ENCODE measurements around the gene HNRNPLL. TPM values are rescaled to one million over a fixed set of nuclear protein-coding genes. Genes with fewer than 3 reads are reported as not detected.

Gene HNRNPLL
- total RNA-seq, 1 donor from 2014 or later, result 48.0 TPM

DNA sequence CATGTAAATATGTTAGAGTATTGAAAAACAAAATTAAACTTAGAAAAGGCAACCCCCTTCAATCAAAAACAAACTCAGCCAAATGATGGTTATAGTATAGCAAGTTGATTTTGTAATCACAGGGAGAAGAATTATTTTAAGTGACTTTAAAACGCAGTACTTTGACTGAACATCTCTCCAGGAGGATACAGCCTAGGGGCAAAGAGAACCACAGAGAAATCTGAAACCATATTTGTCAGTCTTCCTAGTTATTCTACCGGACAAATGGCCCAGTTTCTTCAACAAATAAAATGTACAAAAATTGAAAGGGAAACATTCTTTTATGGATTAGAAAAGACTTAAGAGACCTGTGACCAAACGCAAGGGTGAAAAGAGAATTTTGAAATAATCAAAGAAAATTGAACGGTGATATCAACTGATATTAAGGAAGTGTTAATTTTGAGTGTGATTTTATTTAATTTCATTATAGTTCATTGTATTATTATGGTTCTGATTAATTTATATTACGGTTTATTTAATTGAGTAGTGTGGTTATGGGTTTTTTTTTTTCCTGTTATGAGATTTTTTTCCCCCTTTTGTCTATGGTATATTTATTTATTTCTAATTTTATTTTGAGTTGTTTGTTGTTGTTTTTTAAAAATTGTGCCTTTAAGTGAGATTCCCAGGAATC, 75.3 kb downstream of the HNRNPLL start:
- Histone ChIP-seq H3K4me1 (ENCODE audit: control insufficient read depth in 3 of 3, insufficient read depth in 3 of 3, low read length in 3 of 3) (peaks cover 19 to 24% (median 21%) of the 10 kb centered on the region in 3 donors), H3K27me3 (ENCODE audit: control insufficient read depth in 3 of 3, insufficient read depth in 3 of 3, low read length in 3 of 3) (no peaks in the 10 kb centered on the region), H3K9me3 (ENCODE audit: control insufficient read depth in 3 of 3, low read length in 3 of 3) (no peaks in the 10 kb centered on the region), H3K4me3 (ENCODE audit: low read length in 3 of 3) (peak overlapping the region; percentile 62 to 75 (median 75)), H3K9ac (ENCODE audit: low read depth in 1 of 3, low read length in 3 of 3) (peak overlapping the region; percentile 70 to 80 (median 78)), H3K36me3 (ENCODE audit: control insufficient read depth in 3 of 3, insufficient read depth in 3 of 3, low read length in 3 of 3) (no peaks in the 10 kb centered on the region), H3K27ac (ENCODE audit: low read depth, low read length) (peak overlapping the region; percentile 62)

DNA sequence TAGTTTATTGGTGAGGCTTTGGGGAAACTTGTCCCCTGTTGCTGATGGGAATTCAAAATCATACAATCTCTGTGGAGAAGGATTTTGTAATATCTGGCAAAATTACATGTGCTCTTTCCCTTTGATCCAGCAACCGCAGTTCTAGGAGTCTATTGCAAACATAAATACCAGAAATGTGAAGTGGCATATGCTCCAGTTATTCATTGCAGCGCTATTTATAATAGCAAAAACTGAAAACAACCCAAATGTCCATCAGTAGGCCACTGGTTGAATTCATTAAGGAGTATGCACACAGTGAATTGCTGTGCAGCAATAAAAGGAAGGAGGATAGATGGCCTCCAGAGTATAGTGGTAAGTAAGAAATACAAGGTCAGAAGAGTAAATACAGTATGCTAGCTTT, 76.5 kb downstream of the HNRNPLL start:
- Histone ChIP-seq H3K9me3 (ENCODE audit: control insufficient read depth in 3 of 3, low read length in 3 of 3) (no peaks in the 10 kb centered on the region), H3K36me3 (ENCODE audit: control insufficient read depth in 3 of 3, insufficient read depth in 3 of 3, low read length in 3 of 3) (no peaks in the 10 kb centered on the region), H3K27ac (ENCODE audit: low read depth, low read length) (no peak overlapping the region), H3K9ac (ENCODE audit: low read depth in 1 of 3, low read length in 3 of 3) (peak overlapping the region in 1 of 3 donors; percentile 51), H3K4me3 (ENCODE audit: low read length in 3 of 3) (no peak overlapping the region), H3K27me3 (ENCODE audit: control insufficient read depth in 3 of 3, insufficient read depth in 3 of 3, low read length in 3 of 3) (no peaks in the 10 kb centered on the region), H3K4me1 (ENCODE audit: control insufficient read depth in 3 of 3, insufficient read depth in 3 of 3, low read length in 3 of 3) (peaks cover 19 to 29% (median 23%) of the 10 kb centered on the region in 3 donors)

DNA sequence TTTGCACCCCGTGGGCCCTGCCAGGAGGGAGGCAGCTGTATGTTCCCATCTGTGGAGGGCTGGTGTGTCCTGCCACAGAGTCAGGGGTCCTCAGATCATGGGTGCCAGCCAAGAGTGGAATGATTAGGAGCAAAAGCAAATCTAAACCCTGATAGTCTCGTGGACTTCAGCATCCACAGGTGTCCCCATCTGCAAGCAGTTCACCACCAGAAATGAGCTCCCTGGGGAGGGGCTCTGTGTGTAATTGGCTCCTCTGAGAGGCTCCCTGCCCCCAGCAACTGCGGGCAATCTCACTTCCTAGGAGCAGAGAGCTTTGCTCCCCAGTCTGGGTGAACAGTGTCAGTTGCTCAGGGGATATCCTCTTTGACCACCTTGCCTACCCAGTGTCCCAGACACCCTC, 78.1 kb downstream of the HNRNPLL start:
- H3K9ac ChIP-seq (ENCODE audit: low read depth in 1 of 3, low read length in 3 of 3), result peak overlapping the region in 1 of 3 donors; percentile 40
- H3K27me3 ChIP-seq (ENCODE audit: control insufficient read depth in 3 of 3, insufficient read depth in 3 of 3, low read length in 3 of 3), result no peaks in the 10 kb centered on the region
- peaks cover 19 to 29% (median 23%) of the 10 kb centered on the region in 3 donors for H3K4me1 ChIP-seq (ENCODE audit: control insufficient read depth in 3 of 3, insufficient read depth in 3 of 3, low read length in 3 of 3)
- H3K9me3 ChIP-seq (ENCODE audit: control insufficient read depth in 3 of 3, low read length in 3 of 3), result no peaks in the 10 kb centered on the region
- no peak overlapping the region for H3K4me3 ChIP-seq (ENCODE audit: low read length in 3 of 3)
- no peaks in the 10 kb centered on the region for H3K36me3 ChIP-seq (ENCODE audit: control insufficient read depth in 3 of 3, insufficient read depth in 3 of 3, low read length in 3 of 3)
- peak overlapping the region; percentile 40 for H3K27ac ChIP-seq (ENCODE audit: low read depth, low read length)

DNA sequence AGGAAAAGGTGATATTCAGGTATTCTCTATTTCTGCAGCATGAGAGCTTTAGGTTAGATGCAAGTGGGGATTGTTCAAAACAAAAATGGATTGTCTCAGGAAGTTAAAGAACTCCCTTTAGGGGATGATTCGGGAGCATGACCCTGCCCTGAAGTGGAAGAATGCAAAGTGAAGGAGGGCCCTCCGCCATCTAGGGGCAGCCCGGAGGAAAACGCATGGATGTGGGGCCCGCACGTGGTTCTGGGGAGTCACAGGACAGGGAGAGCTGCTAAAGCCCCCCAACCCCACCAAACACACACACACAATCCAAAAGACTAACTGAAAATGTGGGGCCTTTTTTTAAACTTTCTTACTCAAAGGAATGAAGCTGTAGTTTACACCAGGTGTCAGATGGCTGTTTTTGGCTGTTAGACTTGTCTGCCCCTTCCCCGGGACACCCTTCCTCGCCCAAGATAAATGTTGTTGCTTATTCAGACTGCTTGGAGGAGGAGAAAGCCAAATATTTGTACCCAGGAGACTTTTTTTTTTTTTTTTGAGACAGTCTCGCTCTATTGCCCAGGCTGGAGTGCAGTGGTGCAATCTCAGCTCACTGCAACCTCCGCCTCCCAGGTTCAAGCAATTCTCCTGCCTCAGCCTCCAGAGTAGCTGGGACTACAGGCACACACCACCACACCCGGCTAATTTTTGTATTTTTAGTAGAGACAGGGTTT, 78.8 kb downstream of the HNRNPLL start:
- H3K27me3 ChIP-seq (ENCODE audit: control insufficient read depth in 3 of 3, insufficient read depth in 3 of 3, low read length in 3 of 3), result no peaks in the 10 kb centered on the region
- H3K4me3 ChIP-seq (ENCODE audit: low read length in 3 of 3), result peak overlapping the region in 1 of 3 donors; percentile 21
- peak overlapping the region; percentile 56 for H3K27ac ChIP-seq (ENCODE audit: low read depth, low read length)
- peaks cover 19 to 29% (median 23%) of the 10 kb centered on the region in 3 donors for H3K4me1 ChIP-seq (ENCODE audit: control insufficient read depth in 3 of 3, insufficient read depth in 3 of 3, low read length in 3 of 3)
- H3K9me3 ChIP-seq (ENCODE audit: control insufficient read depth in 3 of 3, low read length in 3 of 3), result no peaks in the 10 kb centered on the region
- no peaks in the 10 kb centered on the region for H3K36me3 ChIP-seq (ENCODE audit: control insufficient read depth in 3 of 3, insufficient read depth in 3 of 3, low read length in 3 of 3)
- peak overlapping the region in 2 of 3 donors; percentile 38 to 51 for H3K9ac ChIP-seq (ENCODE audit: low read depth in 1 of 3, low read length in 3 of 3)

DNA sequence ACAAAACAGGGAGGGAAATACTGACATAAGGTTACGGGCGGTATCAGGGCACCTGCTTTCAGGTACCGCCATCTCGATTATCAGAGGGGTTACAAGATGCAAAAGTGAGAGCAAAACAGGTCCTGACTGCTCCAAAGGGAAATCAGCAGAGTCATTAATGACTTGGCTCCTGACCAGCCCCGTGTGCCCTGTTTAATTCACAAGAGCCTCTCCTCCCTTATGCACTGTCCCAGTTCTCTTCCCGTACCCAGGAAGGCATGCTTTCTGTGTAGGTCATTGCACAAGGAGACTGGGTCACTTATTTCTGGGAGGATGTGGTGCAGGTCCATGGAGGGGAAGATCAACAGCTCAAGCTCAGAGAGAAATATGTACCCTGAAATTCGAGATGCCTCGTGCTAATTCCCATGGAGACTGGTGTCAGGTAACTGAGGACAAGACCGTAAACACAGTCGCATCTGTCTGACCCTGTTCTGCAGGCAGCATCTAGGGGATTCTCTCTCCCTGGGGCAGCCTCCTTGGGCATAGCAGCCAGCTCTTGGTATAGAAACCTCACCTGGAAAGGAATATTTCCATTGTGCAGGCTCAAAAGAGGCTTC, 79.9 kb downstream of the HNRNPLL start:
- H3K4me3 ChIP-seq (ENCODE audit: low read length in 3 of 3), result peak overlapping the region; percentile 0 to 36 (median 23)
- peak overlapping the region; percentile 56 for H3K27ac ChIP-seq (ENCODE audit: low read depth, low read length)

DNA sequence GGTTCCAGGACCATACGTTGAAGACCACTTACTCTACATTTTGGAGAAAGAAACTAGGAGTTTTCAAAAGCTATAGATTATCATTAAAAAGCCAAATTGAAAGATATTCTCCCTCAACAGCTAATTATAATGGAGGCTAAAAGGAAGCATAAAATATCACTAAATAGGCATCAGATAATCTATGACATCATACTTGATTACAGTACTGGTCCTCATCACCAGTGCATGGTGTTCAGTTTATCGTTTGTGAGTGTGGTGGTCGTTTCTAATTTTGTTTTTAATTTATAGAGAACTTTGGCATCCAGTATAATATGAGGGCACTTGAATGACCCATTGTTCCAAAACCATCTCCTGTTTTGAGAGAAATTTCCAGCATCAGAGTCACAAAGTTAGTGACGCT, 80.9 kb downstream of the HNRNPLL start:
- Histone ChIP-seq H3K36me3 (ENCODE audit: control insufficient read depth in 3 of 3, insufficient read depth in 3 of 3, low read length in 3 of 3) (no peaks in the 10 kb centered on the region), H3K4me1 (ENCODE audit: control insufficient read depth in 3 of 3, insufficient read depth in 3 of 3, low read length in 3 of 3) (peaks cover 19 to 33% (median 29%) of the 10 kb centered on the region in 3 donors), H3K9me3 (ENCODE audit: control insufficient read depth in 3 of 3, low read length in 3 of 3) (no peaks in the 10 kb centered on the region), H3K4me3 (ENCODE audit: low read length in 3 of 3) (no peak overlapping the region), H3K9ac (ENCODE audit: low read depth in 1 of 3, low read length in 3 of 3) (no peak overlapping the region), H3K27me3 (ENCODE audit: control insufficient read depth in 3 of 3, insufficient read depth in 3 of 3, low read length in 3 of 3) (no peaks in the 10 kb centered on the region), H3K27ac (ENCODE audit: low read depth, low read length) (peak overlapping the region; percentile 56)

More for the DNA sequence above, 79.9 kb downstream of the HNRNPLL start:
- H3K9me3 ChIP-seq (ENCODE audit: control insufficient read depth in 3 of 3, low read length in 3 of 3), result no peaks in the 10 kb centered on the region
- H3K36me3 ChIP-seq (ENCODE audit: control insufficient read depth in 3 of 3, insufficient read depth in 3 of 3, low read length in 3 of 3), result no peaks in the 10 kb centered on the region
- no peaks in the 10 kb centered on the region for H3K27me3 ChIP-seq (ENCODE audit: control insufficient read depth in 3 of 3, insufficient read depth in 3 of 3, low read length in 3 of 3)
- peak overlapping the region in 2 of 3 donors; percentile 38 to 51 for H3K9ac ChIP-seq (ENCODE audit: low read depth in 1 of 3, low read length in 3 of 3)
- peaks cover 19 to 29% (median 23%) of the 10 kb centered on the region in 3 donors for H3K4me1 ChIP-seq (ENCODE audit: control insufficient read depth in 3 of 3, insufficient read depth in 3 of 3, low read length in 3 of 3)

DNA sequence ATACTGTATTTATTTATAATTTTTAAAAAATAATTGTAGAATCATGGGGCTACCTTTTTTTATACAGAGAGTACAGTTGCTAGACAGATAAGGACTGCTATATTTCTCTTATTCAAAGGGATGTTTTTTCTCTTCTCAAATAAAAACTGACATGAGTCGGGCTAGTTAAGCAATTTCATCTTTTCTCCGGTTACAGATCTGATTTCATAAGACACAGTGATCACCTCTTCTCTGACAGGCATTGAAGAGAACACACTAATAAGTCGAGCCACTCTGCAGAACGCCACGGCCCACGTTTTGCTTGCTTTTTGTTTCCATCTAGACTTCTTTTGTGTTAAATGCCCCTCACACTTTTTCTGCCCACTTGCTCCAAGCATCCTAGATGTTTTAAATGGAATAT, 85.4 kb downstream of the HNRNPLL start:
- peak overlapping the region; percentile 67 for H3K27ac ChIP-seq (ENCODE audit: low read depth, low read length)
- H3K9me3 ChIP-seq (ENCODE audit: control insufficient read depth in 3 of 3, low read length in 3 of 3), result no peaks in the 10 kb centered on the region
- peak overlapping the region; percentile 57 to 70 (median 61) for H3K9ac ChIP-seq (ENCODE audit: low read depth in 1 of 3, low read length in 3 of 3)
- H3K27me3 ChIP-seq (ENCODE audit: control insufficient read depth in 3 of 3, insufficient read depth in 3 of 3, low read length in 3 of 3), result no peaks in the 10 kb centered on the region
- no peak overlapping the region for H3K4me3 ChIP-seq (ENCODE audit: low read length in 3 of 3)
- H3K4me1 ChIP-seq (ENCODE audit: control insufficient read depth in 3 of 3, insufficient read depth in 3 of 3, low read length in 3 of 3), result peaks cover 3 to 8% (median 8%) of the 10 kb centered on the region in 3 donors
- no peaks in the 10 kb centered on the region for H3K36me3 ChIP-seq (ENCODE audit: control insufficient read depth in 3 of 3, insufficient read depth in 3 of 3, low read length in 3 of 3)

DNA sequence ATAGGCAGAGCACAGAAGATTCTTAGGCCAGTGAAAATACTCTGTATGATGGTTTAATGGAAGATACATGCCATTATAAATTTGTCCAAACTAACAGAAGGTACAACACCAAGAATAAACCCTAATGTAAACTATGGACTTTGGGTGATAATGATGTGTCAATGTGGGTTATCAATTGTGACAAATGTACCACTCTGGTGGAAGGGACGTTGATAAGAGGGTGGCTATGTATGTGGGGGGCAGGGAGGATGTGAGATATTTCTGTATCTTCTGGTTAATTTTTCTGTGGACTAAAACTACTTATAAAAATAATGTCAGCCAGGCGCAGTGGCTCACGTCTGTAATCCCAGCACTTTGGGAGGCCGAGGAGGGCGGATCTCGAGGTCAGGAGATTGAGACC, 86.2 kb downstream of the HNRNPLL start:
- H3K4me1 ChIP-seq (ENCODE audit: control insufficient read depth in 3 of 3, insufficient read depth in 3 of 3, low read length in 3 of 3), result peaks cover 3 to 6% (median 4%) of the 10 kb centered on the region in 3 donors
- no peaks in the 10 kb centered on the region for H3K9me3 ChIP-seq (ENCODE audit: control insufficient read depth in 3 of 3, low read length in 3 of 3)
- no peak overlapping the region for H3K4me3 ChIP-seq (ENCODE audit: low read length in 3 of 3)
- no peaks in the 10 kb centered on the region for H3K36me3 ChIP-seq (ENCODE audit: control insufficient read depth in 3 of 3, insufficient read depth in 3 of 3, low read length in 3 of 3)
- H3K27me3 ChIP-seq (ENCODE audit: control insufficient read depth in 3 of 3, insufficient read depth in 3 of 3, low read length in 3 of 3), result no peaks in the 10 kb centered on the region
- H3K27ac ChIP-seq (ENCODE audit: low read depth, low read length), result peak overlapping the region; percentile 95
- no peak overlapping the region for H3K9ac ChIP-seq (ENCODE audit: low read depth in 1 of 3, low read length in 3 of 3)

DNA sequence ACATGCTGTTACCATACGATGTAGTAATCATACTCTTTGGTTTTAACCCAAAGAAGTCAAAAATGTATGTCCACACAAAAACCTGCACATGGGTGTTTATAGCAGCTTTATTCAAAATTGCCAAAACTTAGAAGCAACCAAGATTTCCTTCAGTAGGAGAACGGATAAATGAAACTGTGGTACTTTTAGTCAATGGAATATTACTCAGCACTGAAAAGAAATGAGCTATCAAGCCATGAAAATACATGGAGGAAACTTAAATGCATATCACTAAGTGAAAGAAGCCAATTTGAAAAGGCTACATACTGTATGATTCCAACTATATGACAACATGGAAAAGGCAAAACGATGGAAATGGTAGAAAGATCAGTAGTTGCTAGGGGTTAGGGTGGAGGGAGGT, 86.6 kb downstream of the HNRNPLL start:
- H3K27ac ChIP-seq (ENCODE audit: low read depth, low read length), result peak overlapping the region; percentile 95

More for the DNA sequence above, 86.6 kb downstream of the HNRNPLL start:
- no peaks in the 10 kb centered on the region for H3K9me3 ChIP-seq (ENCODE audit: control insufficient read depth in 3 of 3, low read length in 3 of 3)
- H3K27me3 ChIP-seq (ENCODE audit: control insufficient read depth in 3 of 3, insufficient read depth in 3 of 3, low read length in 3 of 3), result no peaks in the 10 kb centered on the region
- peak overlapping the region; percentile 1 to 64 (median 54) for H3K4me3 ChIP-seq (ENCODE audit: low read length in 3 of 3)
- peaks cover 3 to 6% (median 4%) of the 10 kb centered on the region in 3 donors for H3K4me1 ChIP-seq (ENCODE audit: control insufficient read depth in 3 of 3, insufficient read depth in 3 of 3, low read length in 3 of 3)
- peak overlapping the region; percentile 7 to 82 (median 74) for H3K9ac ChIP-seq (ENCODE audit: low read depth in 1 of 3, low read length in 3 of 3)
- H3K36me3 ChIP-seq (ENCODE audit: control insufficient read depth in 3 of 3, insufficient read depth in 3 of 3, low read length in 3 of 3), result no peaks in the 10 kb centered on the region

Measured in skeletal muscle tissue (tissue), 4 donors.